Measurements from ENCODE around the gene RAP2A.

DNA sequence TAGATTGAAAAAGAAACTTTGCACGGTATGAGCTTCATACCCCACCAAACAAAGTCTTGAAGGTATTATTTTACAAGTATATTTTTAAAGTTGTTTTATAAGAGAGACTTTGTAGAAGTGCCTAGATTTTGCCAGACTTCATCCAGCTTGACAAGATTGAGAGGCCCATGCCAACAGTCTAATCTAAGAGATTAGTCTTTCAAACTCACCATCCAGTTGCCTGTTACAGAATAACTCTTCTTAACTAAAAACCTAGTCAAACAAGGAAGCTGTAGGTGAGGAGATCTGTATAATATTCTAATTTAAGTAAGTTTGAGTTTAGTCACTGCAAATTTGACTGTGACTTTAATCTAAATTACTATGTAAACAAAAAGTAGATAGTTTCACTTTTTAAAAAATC lies 41.9 kb upstream of the RAP2A start:
- TF ChIP-seq, protein P1, sequence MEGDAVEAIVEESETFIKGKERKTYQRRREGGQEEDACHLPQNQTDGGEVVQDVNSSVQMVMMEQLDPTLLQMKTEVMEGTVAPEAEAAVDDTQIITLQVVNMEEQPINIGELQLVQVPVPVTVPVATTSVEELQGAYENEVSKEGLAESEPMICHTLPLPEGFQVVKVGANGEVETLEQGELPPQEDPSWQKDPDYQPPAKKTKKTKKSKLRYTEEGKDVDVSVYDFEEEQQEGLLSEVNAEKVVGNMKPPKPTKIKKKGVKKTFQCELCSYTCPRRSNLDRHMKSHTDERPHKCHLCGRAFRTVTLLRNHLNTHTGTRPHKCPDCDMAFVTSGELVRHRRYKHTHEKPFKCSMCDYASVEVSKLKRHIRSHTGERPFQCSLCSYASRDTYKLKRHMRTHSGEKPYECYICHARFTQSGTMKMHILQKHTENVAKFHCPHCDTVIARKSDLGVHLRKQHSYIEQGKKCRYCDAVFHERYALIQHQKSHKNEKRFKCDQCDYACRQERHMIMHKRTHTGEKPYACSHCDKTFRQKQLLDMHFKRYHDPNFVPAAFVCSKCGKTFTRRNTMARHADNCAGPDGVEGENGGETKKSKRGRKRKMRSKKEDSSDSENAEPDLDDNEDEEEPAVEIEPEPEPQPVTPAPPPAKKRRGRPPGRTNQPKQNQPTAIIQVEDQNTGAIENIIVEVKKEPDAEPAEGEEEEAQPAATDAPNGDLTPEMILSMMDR (IDR thresholded peaks at IDR 0.05), result no peak
- TF ChIP-seq POLR2A (IDR thresholded peaks at IDR 0.05), result no peak
- no peak for TF ChIP-seq POLR2AphosphoS5 (IDR thresholded peaks at IDR 0.05; ENCODE audit: insufficient read depth in 1 of 2, low read depth in 1 of 2)
